GM20000 (cell line): ENCODE measurements around the gene METTL13.
A peak's percentile ranks its signal among the peaks of the same experiment; 100 is the strongest.

Experiments used
- DNase-seq: peaks from one replicate; pipeline ENCODE4 v3.0.0; 2012; ENCODE audit warnings: low spot score
- TF ChIP-seq, protein P1 (sequence below): IDR thresholded peaks from 2 replicates; pipeline ENCODE4 v1.5.1; 2012; ENCODE audit warnings: mild to moderate bottlenecking, control low read depth; ENCODE audit errors: extremely low read depth, missing control alignments

Gene METTL13

DNA sequence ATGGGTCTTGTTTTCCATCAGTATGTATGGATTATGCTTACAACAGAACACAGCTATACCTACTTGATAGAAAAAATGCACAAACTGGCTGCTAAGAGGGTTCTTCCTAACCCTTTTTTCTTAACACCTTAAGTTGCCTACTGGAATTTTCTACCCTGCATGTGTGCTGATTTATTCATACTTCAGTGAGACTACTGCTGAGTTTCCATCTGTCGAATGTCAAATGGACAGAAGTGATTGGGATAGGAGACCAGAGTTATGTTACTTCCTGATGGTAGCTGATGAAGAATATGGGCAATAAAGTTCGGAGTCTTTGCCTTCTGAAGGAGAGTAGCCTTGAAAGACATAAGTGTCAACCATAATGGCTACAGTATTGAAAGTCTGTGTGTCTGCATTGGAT lies 53.4 kb downstream of the METTL13 start:
- no peak for DNase-seq

DNA sequence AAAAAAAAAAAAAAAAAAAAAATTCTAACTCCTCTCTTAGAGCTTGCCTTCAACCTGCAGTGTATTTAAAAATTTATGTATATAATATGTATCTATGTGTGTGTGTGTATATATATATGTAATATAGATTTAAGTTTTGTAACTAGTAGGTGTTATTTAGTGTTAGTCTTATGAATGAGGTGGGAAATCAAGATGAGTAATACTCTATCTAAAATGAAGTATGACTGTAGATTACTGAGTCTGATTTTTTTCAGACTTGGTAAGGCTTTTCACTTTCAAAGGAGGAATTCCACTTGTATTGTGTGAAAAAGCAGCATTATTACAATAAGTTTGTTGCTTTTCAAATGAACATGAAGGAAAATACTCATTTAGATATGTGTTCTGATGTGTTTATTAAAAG lies 54.4 kb downstream of the METTL13 start:
- TF ChIP-seq, protein P1, sequence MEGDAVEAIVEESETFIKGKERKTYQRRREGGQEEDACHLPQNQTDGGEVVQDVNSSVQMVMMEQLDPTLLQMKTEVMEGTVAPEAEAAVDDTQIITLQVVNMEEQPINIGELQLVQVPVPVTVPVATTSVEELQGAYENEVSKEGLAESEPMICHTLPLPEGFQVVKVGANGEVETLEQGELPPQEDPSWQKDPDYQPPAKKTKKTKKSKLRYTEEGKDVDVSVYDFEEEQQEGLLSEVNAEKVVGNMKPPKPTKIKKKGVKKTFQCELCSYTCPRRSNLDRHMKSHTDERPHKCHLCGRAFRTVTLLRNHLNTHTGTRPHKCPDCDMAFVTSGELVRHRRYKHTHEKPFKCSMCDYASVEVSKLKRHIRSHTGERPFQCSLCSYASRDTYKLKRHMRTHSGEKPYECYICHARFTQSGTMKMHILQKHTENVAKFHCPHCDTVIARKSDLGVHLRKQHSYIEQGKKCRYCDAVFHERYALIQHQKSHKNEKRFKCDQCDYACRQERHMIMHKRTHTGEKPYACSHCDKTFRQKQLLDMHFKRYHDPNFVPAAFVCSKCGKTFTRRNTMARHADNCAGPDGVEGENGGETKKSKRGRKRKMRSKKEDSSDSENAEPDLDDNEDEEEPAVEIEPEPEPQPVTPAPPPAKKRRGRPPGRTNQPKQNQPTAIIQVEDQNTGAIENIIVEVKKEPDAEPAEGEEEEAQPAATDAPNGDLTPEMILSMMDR = no peak
- DNase-seq = no peak

More for the DNA sequence above, 53.4 kb downstream of the METTL13 start:
- TF ChIP-seq, protein P1 = no peak

DNA sequence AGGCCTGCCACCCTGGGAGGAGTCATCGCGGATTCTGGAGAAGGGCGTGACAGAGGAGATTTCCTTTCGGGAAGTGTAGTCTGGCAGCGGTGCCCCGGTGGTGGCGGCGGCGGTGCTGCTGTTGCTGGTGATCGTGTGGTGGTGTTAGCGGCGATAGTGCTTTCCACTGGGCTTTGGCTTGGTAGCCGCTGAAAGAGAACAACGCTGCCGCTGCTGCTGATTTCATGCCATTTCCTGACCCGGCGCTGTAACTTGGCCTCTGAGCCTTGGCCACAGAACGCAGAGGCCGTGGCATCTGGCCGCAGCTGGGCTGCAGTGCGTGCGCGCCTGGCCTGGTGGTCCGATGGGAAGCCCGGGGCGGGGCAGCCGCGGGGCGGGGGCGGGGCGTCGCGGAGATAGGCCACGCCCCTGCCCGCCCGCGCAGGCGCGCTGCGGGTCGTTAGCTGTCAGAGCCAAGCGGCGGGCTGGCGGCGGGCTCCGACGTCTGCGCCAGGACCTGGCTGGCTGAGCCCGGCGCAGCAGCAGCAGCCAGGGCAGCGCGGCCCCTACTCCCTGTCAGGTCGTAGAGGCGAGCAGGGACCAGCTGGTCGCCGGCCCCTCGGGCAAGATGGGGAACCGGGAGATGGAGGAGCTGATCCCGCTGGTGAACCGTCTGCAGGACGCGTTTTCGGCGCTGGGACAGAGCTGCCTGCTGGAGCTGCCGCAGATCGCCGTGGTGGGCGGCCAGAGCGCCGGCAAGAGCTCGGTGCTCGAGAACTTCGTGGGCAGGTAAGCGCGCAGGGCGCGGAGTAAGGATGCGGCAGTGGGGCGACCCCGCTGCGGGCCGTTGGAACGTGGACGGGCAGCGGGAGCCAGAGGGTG lies 59.8 kb downstream of the METTL13 start, which contains the start of gene DNM3:
Gene DNM3 (plus strand): TSS at position 449 of the 861 bp plus-strand sequence. CDS start 159 bp downstream, at position 608.
- peak; percentile 93 for DNase-seq
- TF ChIP-seq, protein P1 = no peak

DNA sequence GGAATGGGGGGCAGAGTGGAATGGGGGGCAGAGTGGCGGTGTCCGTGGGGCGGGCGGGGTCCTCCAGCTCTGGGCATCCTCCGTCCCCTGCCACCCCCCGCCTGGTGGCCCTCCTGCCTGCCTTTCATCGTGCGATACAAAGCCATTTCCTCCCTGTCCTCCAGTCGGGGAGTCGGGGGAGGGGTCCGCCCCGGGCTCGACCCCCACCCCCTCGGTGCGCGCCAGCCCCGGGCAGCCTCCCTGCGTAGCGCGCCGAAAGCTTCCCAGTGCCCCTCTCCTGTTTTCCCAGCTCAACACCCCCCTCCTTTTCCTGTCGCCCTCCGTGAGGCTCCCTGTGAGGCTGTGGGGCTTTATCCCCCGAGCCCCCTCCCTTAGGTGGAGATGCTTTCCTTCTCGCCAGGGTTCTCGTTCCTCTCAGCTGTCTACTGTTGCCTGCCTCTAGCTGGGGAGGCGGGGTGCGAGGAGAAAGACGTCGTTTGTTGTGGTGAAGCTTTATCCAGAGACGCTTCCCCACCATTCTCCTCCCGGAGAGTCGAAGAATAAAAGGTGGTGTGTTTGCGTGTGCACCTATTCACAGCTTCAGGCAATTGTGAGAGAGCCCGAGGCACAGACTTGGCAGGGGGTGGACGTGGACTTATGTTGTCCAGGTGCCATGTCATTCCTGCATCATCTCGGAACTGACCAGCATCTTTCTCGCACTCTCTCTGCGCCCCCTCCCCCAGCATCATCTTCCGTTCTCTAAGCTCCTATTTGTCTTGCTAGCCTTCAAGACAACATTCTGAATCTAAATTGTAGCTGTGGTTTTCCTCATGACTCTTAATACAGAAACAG lies 60.7 kb downstream of the METTL13 start:
- DNase-seq = peak; percentile 41
- TF ChIP-seq, protein P1 = no peak

DNA sequence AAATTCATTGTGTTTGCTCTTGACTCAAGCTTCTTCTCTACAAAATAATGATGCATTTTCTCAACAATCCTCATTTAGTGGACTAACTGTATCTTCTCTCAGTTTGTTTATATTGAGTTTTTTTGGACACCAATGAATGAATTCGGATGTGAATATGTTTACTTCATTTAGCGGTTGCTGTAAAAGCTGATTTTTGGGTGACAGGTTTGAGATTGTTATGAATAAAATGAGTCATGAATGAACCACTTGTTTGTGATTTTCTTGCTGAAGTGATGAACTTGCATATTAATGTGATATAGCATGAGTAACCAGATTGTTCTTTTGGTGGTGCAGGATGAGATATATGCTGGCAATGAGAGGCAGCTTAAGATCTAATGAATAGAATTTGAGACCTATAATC lies 62.9 kb downstream of the METTL13 start:
- DNase-seq = no peak
- TF ChIP-seq, protein P1 = no peak

DNA sequence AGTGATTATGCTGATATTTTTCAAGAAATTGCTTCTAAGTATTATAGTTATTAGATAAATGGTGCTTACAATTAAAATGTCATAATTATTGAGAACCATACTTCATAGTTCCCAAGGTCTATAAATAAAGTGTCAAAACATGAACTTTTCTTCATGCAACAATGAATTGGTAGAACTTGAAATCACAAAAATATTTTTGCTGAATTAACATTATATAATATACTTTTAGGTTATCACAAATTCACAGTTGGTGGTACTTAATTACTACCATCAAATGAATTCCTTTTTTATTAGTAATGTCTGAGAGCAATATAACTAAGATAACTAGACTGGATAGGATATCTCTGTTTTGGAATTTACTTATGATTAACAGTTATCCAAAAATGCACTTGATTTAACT lies 64.5 kb downstream of the METTL13 start:
- TF ChIP-seq, protein P1 = no peak
- DNase-seq = no peak
